Lower leg skin (tissue), 4 donors: Measurements from ENCODE around the gene STXBP1. TPM values are rescaled to one million over a fixed set of nuclear protein-coding genes. Genes with fewer than 3 reads are reported as not detected.

Experiments used
- DNase-seq, 2 donors: peaks; one replicate each; pipeline ENCODE4 v3.0.0-alpha.2; 2019; ENCODE audit warnings: low spot score in 2 of 2
- H3K4me3 ChIP-seq: fragments of 200-600 bp; sonication (generic); 2 replicates; pipeline ENCODE4 v1.5.1; 2017; ENCODE audit warnings: mild to moderate bottlenecking, low read depth; ENCODE audit not compliant: poor library complexity, severe bottlenecking
- CTCF ChIP-seq, 3 donors: fragments of 450-650 bp; IDR thresholded peaks; one replicate each; pipeline ENCODE4 v1.5.1; 2016; ENCODE audit warnings: antibody characterized with exemption in 3 of 3, mild to moderate bottlenecking in 3 of 3, moderate library complexity in 2 of 3
- POLR2A ChIP-seq, 2 donors: fragments of 450-650 bp; IDR thresholded peaks; one replicate each; pipeline ENCODE4 v1.6.1; 2016 to 2017; ENCODE audit warnings: antibody characterized with exemption in 2 of 2, mild to moderate bottlenecking in 1 of 2, moderate library complexity in 1 of 2
- WGBS, 2 donors: methylation state at CpG; one replicate each; pipeline ENCODE4 v1.1.5; 2018; 5-methylcytosine and 5-hydroxymethylcytosine counted together
- intact Hi-C: fragments of 100-400 bp; cut with DNase I; formaldehyde crosslinking; loops from one replicate; pipeline ENCODE4 v1.15.0; 2023; ENCODE audit warnings: low total_unique reads
- total RNA-seq, 4 donors: library from RNA; depleted of rRNA; stranded (reverse); fragments of >200 nt; gene quantifications; one replicate each; pipeline ENCODE4 v1.1.0, GENCODE V29; 2016

The STXBP1 gene
- total RNA-seq, 4 donors from 2014 or later = 17.4 to 66.8 (median 30.5) TPM

GRCh38 chr9:127700140-127700539 is 88.1 kb downstream of the STXBP1 start:
- intact Hi-C loops = no loop called here
- no peak for DNase-seq
- no peak overlapping the region for H3K4me3 ChIP-seq
- TF ChIP-seq POLR2A (IDR thresholded peaks at IDR 0.05) (no peak), CTCF (IDR thresholded peaks at IDR 0.05) (no peak)
- WGBS, 2 donors = 94% methylated on average over 2 of the region's 2 CpGs

GRCh38 chr9:127700594-127701255 is 88.6 kb downstream of the STXBP1 start:
- DNase-seq = no peak
- TF ChIP-seq POLR2A (IDR thresholded peaks at IDR 0.05) (no peak), CTCF (IDR thresholded peaks at IDR 0.05) (no peak)
- 77 to 82% methylated on average over 5 of the region's 5 CpGs for WGBS, 2 donors
- intact Hi-C loops = no loop called here
- H3K4me3 ChIP-seq = no peak overlapping the region

- no peak for DNase-seq
- intact Hi-C loops = no loop called here
- 77 to 78% methylated on average over 9 of the region's 9 CpGs for WGBS, 2 donors
- no peak for TF ChIP-seq CTCF (IDR thresholded peaks at IDR 0.05)
- no peak for TF ChIP-seq POLR2A (IDR thresholded peaks at IDR 0.05)
- no peak overlapping the region for H3K4me3 ChIP-seq
These were observed 91.3 kb downstream of the STXBP1 start for GRCh38 chr9:127703289-127703946.

DNA sequence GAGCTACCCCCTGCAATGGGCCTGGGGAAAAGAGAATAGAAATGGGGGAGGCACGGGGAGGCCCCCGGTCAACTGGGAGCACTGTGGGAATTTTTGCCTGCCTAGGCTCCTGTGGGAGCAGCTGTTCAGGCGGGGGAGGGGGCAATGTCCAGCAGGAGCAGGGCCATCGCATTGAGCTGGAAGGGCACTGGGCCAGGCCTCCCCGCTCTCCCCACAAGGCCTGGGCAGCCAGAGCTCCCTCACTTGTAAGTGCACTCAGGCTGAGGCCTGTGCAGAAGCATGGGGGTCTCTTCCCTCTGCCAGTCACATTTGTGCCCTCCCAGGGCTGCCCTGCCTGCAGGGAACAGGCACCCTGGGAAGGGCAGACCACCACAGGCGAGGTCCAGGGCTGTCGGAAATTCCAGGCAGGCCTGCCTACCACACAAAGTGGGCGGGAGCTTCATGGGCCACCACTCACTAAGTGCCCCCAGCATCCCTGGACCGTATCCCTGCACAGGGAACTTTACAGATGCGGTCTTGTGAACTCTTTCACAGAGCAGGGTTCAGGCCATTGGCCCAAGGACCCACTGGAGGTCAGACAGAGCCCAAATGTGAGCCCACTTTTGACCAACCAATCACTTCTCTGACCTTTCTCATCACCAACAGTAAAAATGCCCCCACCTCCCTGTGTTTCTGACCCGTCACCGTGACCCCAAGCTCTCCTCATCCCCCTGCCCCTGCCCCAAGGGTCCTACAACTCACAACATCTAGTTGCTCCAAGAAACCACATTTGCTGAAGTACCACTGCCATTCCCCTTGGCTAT is 93.7 kb downstream of the STXBP1 start:
- WGBS, 2 donors = 83 to 90% methylated on average over 11 to 12 of the region's 12 CpGs
- TF ChIP-seq POLR2A (IDR thresholded peaks at IDR 0.05) (no peak), CTCF (IDR thresholded peaks at IDR 0.05) (no peak)
- DNase-seq = no peak
- no peak overlapping the region for H3K4me3 ChIP-seq
- intact Hi-C loops = no loop called here

DNA sequence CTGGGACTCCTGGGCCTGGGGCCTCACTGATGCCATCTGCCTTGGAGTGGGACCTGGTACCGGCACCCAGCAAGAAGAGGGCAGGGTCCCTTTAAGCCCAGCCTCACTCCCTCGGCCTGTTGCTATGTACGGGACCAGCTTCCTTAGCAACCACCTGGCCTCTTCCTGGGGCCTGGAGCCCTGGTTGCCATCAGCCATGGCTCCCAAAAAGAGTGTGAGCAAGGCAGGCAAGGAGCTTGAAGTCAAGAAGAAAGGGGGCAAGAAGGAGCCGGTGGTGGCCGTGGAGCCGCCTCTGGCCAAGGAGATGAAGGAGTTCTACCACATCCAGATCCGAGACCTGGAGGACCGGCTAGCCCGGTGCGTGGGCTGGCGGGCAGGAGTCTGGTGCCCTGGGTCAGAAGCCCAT is 94.8 kb downstream of the STXBP1 start, which contains the start of gene CFAP157:
CFAP157 (plus strand) TSS at position 153 of the 406 bp plus-strand sequence; CDS start at position 197, 44 bp downstream.
- TF ChIP-seq CTCF (IDR thresholded peaks at IDR 0.05) (no peak), POLR2A (IDR thresholded peaks at IDR 0.05) (no peak)
- 59 to 65% methylated on average over 11 of the region's 11 CpGs for WGBS, 2 donors
- no peak within 1 kb of the TSS for H3K4me3 ChIP-seq
- DNase-seq = no peak
- intact Hi-C loops = no loop called here
